Left ventricle myocardium inferior (tissue), 1 donor: ENCODE measurements around the gene ERCC5. TPM values are rescaled to one million over a fixed set of nuclear protein-coding genes. Genes with fewer than 3 reads are reported as not detected.

ENCODE experiments used
- DNase-seq: peaks from one replicate; pipeline ENCODE4 v3.0.0-alpha.2; 2020
- H3K27ac ChIP-seq: fragments of 200-600 bp; replicated peaks from 2 replicates; pipeline ENCODE4 v1.8.0; 2021
- H3K27me3 ChIP-seq: fragments of 200-600 bp; 2 replicates; pipeline ENCODE4 v1.8.0; 2021; ENCODE audit warnings: low read depth
- H3K36me3 ChIP-seq: fragments of 200-600 bp; 2 replicates; pipeline ENCODE4 v1.8.0; 2021
- H3K4me1 ChIP-seq: fragments of 200-600 bp; 2 replicates; pipeline ENCODE4 v1.8.0; 2021
- H3K4me3 ChIP-seq: fragments of 200-600 bp; 2 replicates; pipeline ENCODE4 v1.8.0; 2021; ENCODE audit warnings: mild to moderate bottlenecking, moderate library complexity
- H3K9me3 ChIP-seq: fragments of 200-600 bp; replicated peaks from 2 replicates; pipeline ENCODE4 v1.8.0; 2021
- intact Hi-C: fragments of 100-400 bp; cut with micrococcal nuclease; formaldehyde crosslinking; loops from one replicate; pipeline ENCODE4 v1.11.0; 2022
- total RNA-seq: library from RNA; stranded (reverse); fragmentation: NEBNext Ultra II Directional; extraction: Animal tissue kit (Norgen Biotek cat#: 25700); gene quantifications from one replicate; pipeline ENCODE4 v1.2.1, GENCODE V29; 2021
- TF ChIP-seq, protein P1 (sequence below): fragments of 200-600 bp; IDR thresholded peaks from 2 replicates; pipeline ENCODE4 v1.8.0; 2021; ENCODE audit warnings: antibody characterized with exemption, mild to moderate bottlenecking, borderline replicate concordance
- donor health status: DM: no; HTN: yes; CAD: no; lungs with severe emphysema.

Gene ERCC5
- total RNA-seq, 1 donor from 2014 or later = 30.4 TPM

DNA sequence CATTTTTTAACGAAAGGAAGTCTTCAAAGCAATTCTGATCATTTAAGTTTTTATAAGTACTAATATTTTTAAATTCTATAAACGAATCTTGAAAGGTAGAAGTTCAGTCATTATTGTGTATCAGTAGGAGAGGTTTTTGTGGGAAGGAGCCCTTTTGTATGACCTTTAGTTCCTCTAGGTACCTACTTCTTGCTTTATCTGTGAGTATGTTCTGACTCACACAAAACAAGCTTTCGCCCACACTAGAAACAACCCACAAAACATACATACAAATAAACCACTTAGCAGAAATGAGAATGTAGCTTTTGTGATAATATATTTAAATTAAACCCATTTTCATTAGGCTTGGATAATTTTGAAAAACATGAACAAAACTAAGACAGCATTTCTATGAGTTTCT lies 27.8 kb downstream of the ERCC5 start:
- H3K27me3 ChIP-seq = no peaks in the 10 kb centered on the region
- no peaks in the 10 kb centered on the region for H3K9me3 ChIP-seq
- no peak overlapping the region for H3K4me3 ChIP-seq
- TF ChIP-seq, protein P1, sequence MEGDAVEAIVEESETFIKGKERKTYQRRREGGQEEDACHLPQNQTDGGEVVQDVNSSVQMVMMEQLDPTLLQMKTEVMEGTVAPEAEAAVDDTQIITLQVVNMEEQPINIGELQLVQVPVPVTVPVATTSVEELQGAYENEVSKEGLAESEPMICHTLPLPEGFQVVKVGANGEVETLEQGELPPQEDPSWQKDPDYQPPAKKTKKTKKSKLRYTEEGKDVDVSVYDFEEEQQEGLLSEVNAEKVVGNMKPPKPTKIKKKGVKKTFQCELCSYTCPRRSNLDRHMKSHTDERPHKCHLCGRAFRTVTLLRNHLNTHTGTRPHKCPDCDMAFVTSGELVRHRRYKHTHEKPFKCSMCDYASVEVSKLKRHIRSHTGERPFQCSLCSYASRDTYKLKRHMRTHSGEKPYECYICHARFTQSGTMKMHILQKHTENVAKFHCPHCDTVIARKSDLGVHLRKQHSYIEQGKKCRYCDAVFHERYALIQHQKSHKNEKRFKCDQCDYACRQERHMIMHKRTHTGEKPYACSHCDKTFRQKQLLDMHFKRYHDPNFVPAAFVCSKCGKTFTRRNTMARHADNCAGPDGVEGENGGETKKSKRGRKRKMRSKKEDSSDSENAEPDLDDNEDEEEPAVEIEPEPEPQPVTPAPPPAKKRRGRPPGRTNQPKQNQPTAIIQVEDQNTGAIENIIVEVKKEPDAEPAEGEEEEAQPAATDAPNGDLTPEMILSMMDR = no peak
- intact Hi-C loops = no loop called here
- DNase-seq = no peak
- peaks cover 44% of the 10 kb centered on the region for H3K4me1 ChIP-seq
- H3K36me3 ChIP-seq = peaks cover 66% of the 10 kb centered on the region
- no peak overlapping the region for H3K27ac ChIP-seq

DNA sequence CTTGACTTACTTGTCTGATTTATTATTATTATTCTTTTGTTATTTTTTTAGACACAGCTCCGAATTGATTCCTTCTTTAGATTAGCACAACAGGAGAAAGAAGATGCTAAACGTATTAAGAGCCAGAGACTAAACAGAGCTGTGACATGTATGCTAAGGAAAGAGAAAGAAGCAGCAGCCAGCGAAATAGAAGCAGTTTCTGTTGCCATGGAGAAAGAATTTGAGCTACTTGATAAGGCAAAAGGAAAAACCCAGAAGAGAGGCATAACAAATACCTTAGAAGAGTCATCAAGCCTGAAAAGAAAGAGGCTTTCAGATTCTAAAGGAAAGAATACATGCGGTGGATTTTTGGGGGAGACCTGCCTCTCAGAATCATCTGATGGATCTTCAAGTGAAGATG lies 29.4 kb downstream of the ERCC5 start:
- peaks cover 54% of the 10 kb centered on the region for H3K36me3 ChIP-seq
- no peak for DNase-seq
- intact Hi-C loops = no loop called here

DNA sequence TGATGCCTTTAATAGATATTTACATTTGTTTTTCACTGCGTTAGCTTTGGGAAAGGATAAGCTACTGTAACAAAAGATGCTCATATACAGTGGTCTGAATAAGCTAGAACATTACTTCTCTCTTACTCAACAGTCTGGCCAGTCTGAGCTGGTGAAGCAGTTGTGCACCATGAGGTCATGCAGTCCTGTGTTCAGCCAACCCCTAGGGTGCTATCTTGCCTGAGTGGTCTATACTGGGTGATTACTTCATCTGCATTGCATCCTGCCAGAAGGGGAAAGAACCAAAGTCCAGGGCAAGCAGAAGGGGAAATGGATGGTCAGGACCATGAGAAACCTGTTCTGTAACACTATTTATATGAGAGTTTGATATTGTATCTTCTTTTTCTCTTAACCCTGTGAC lies 31.5 kb downstream of the ERCC5 start:
- Histone ChIP-seq H3K4me3 (no peak overlapping the region), H3K9me3 (no peaks in the 10 kb centered on the region), H3K27me3 (no peaks in the 10 kb centered on the region), H3K4me1 (peaks cover 20% of the 10 kb centered on the region), H3K36me3 (peaks cover 46% of the 10 kb centered on the region), H3K27ac (peak overlapping the region; percentile 4)
- no peak for DNase-seq
- intact Hi-C loops = no loop called here
- TF ChIP-seq, protein P1 = no peak

More for the DNA sequence above, 29.4 kb downstream of the ERCC5 start:
- Histone ChIP-seq H3K4me3 (no peak overlapping the region), H3K9me3 (no peaks in the 10 kb centered on the region), H3K27me3 (no peaks in the 10 kb centered on the region), H3K27ac (no peak overlapping the region), H3K4me1 (peaks cover 37% of the 10 kb centered on the region)
- TF ChIP-seq, protein P1 = no peak

DNA sequence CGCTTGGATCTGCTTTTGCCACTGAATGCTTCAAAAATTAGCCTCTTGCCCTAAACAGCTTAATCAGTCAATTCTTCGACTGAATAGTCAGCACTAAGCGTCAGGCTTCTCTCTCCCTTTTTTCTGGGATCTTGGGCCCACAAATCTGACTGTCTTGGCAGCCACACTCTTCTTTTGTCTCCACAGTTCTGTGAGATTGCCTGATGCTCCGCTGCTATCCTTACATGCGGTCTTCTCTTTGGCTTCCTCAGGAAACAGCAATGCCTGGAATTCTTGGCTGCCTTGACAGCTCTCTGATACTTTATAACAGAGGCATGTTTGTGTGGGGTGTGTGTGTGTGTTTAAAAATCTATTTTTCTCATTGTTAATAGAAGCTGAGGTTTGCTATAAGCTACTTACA lies 32.6 kb downstream of the ERCC5 start:
- intact Hi-C loops = no loop called here
- Histone ChIP-seq H3K9me3 (no peaks in the 10 kb centered on the region), H3K36me3 (peaks cover 34% of the 10 kb centered on the region), H3K27ac (peak overlapping the region; percentile 10), H3K4me3 (no peak overlapping the region), H3K27me3 (no peaks in the 10 kb centered on the region), H3K4me1 (peaks cover 20% of the 10 kb centered on the region)
- TF ChIP-seq, protein P1 = no peak
- DNase-seq = no peak

DNA sequence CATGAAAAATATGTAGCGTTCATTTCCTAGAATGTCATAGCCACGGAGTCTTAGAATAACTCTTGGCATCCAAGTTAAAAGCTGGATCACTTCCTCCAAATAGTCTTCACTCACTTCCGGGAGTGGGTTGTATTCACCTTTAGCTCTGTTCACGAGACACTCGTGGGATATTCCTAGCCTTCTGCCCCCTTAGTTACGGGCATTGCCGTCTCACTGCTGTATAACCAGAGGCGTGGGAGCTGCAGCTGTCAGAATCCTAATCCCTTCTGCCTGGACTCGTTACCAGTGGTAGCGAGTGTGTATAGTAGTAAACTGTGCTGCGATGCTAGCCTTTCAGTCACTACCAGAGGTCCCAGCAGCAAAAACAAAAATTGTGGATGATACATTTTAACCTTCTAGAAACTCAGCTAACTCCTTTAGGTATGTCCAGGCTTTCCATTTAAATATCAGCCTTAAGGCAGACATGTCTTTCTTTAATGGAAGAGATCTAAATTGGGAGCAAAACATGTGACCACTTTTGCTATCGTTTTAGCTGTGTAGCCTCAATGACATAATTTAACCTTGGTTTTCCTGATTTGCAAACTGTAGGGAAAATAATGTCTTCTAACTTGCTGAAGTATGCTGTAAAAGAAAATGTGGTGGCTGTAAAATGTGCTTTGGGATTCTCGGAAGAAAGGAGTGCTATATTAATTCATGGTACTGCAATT lies 34.1 kb downstream of the ERCC5 start:
- Histone ChIP-seq H3K4me1 (peaks cover 20% of the 10 kb centered on the region), H3K4me3 (peak overlapping the region; percentile 48), H3K27me3 (no peaks in the 10 kb centered on the region), H3K27ac (peak overlapping the region; percentile 81), H3K36me3 (peaks cover 19% of the 10 kb centered on the region), H3K9me3 (no peaks in the 10 kb centered on the region)
- intact Hi-C loops = no loop called here
- TF ChIP-seq, protein P1 = no peak
- no peak for DNase-seq
